ENCODE measurements around the gene MSL1.

The MSL1 gene

DNA sequence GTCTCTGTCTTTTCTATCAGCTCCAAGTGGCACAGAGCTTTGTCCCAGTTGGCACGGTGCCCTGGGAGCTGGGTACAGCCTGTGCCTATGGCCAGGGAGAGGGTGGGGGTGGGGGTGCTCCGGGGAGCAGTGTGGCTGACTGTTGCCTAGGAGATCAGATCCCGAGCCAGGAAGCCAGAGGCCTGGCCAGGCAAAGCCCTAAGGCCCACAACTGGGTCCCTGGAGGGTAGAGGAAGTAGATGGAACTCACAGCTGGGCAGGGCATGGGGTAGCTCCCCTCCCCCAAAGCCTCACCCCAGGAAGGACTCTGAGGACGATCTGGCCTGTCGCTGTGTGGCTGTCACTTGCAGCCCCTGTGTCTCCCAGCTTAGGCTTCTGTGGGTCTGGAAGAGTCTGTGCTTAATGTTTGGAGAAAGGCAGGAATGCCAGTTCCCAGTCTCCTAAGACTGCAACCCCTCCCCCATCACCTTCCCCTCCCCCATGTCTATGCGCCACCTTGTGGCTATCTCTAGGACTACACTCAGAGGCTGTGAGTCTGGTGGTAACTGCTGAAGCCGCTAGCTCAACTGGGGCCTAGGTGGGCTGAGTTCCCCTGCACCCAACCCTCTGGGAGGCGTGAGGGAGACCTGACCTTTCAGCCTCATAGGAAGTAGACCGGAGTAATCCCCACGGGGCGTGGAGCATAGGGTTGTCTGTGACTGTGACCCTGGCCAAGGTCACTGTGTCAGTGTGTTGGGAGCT lies 46.4 kb upstream of the MSL1 start:
- Histone ChIP-seq H3K4me3 (ENCODE audit: low read depth, low read length, poor library complexity, severe bottlenecking) (no peak overlapping the region), H2AFZ (ENCODE audit: low read length) (no peak overlapping the region), H3F3A (ENCODE audit: insufficient read depth, low read length) (no peaks in the 10 kb centered on the region), H3K4me2 (ENCODE audit: low read length) (peak overlapping the region; percentile 15; the same call in 1 of the 2 replicates), H3K79me2 (ENCODE audit: insufficient read depth, low read length) (no peaks in the 10 kb centered on the region), H3K4me1 (ENCODE audit: insufficient read depth, low read length, severe bottlenecking) (peaks cover 25% of the 10 kb centered on the region), H3K9ac (ENCODE audit: low read length) (no peak overlapping the region), H3K27ac (ENCODE audit: low read depth, low read length, poor library complexity, severe bottlenecking) (no peak overlapping the region), H3K36me3 (ENCODE audit: insufficient read depth, low read length) (no peaks in the 10 kb centered on the region; the same call in 1 of the 2 replicates), H4K20me1 (ENCODE audit: insufficient read depth, low read length) (no peaks in the 10 kb centered on the region), H3K9me3 (ENCODE audit: low read length) (no peaks in the 10 kb centered on the region), H3K27me3 (ENCODE audit: insufficient read depth, low read length) (no peaks in the 10 kb centered on the region), H3K9me2 (ENCODE audit: low read depth, low read length) (no peaks in the 10 kb centered on the region)
- no peak for TF ChIP-seq EZH2 (IDR thresholded peaks at IDR 0.05; ENCODE audit: borderline replicate concordance, low read length)
- TF ChIP-seq, protein P1, sequence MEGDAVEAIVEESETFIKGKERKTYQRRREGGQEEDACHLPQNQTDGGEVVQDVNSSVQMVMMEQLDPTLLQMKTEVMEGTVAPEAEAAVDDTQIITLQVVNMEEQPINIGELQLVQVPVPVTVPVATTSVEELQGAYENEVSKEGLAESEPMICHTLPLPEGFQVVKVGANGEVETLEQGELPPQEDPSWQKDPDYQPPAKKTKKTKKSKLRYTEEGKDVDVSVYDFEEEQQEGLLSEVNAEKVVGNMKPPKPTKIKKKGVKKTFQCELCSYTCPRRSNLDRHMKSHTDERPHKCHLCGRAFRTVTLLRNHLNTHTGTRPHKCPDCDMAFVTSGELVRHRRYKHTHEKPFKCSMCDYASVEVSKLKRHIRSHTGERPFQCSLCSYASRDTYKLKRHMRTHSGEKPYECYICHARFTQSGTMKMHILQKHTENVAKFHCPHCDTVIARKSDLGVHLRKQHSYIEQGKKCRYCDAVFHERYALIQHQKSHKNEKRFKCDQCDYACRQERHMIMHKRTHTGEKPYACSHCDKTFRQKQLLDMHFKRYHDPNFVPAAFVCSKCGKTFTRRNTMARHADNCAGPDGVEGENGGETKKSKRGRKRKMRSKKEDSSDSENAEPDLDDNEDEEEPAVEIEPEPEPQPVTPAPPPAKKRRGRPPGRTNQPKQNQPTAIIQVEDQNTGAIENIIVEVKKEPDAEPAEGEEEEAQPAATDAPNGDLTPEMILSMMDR (IDR thresholded peaks at IDR 0.05; ENCODE audit: low read length) = peak; percentile 96

DNA sequence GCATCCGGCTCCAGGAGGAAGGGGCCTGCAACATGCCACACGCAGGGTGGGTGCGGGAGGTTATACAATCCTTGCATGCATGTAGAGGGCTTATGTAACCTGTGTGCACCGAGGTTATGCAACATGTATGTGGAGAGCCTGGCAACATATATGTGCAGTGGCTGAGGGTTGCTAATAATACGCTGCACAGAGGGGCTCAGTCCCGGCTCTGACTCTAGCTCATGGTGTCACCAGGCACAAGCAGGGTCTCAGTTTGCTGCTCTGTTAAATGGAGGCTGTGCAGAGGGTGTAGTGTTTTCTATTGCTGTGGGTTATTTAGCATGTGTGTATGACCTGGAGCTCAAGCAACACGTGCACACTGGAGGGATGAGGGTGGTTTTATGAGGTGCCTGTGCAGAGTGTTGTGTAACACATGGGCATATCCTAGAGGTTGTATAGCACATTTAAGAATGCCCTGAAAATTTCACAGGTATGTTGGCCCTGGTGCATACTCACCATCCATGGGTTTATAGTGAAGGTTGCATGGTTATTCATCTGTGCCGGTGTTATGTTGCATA lies 45.8 kb upstream of the MSL1 start:
- H3K4me1 ChIP-seq (ENCODE audit: insufficient read depth, low read length, severe bottlenecking) = peaks cover 21% of the 10 kb centered on the region
- H3K9ac ChIP-seq (ENCODE audit: low read length) = no peak overlapping the region
- no peaks in the 10 kb centered on the region for H3K9me2 ChIP-seq (ENCODE audit: low read depth, low read length)
- H4K20me1 ChIP-seq (ENCODE audit: insufficient read depth, low read length) = no peaks in the 10 kb centered on the region
- no peak overlapping the region for H2AFZ ChIP-seq (ENCODE audit: low read length)
- H3K4me2 ChIP-seq (ENCODE audit: low read length) = no peak overlapping the region
- no peaks in the 10 kb centered on the region for H3F3A ChIP-seq (ENCODE audit: insufficient read depth, low read length)
- H3K27me3 ChIP-seq (ENCODE audit: insufficient read depth, low read length) = no peaks in the 10 kb centered on the region
- no peaks in the 10 kb centered on the region; the same call in 1 of the 2 replicates for H3K36me3 ChIP-seq (ENCODE audit: insufficient read depth, low read length)
- TF ChIP-seq EZH2 (IDR thresholded peaks at IDR 0.05; ENCODE audit: borderline replicate concordance, low read length) = no peak
- TF ChIP-seq, protein P1 (IDR thresholded peaks at IDR 0.05; ENCODE audit: low read length) = no peak
- H3K9me3 ChIP-seq (ENCODE audit: low read length) = no peaks in the 10 kb centered on the region
- no peak overlapping the region for H3K4me3 ChIP-seq (ENCODE audit: low read depth, low read length, poor library complexity, severe bottlenecking)
- H3K79me2 ChIP-seq (ENCODE audit: insufficient read depth, low read length) = no peaks in the 10 kb centered on the region
- H3K27ac ChIP-seq (ENCODE audit: low read depth, low read length, poor library complexity, severe bottlenecking) = no peak overlapping the region

DNA sequence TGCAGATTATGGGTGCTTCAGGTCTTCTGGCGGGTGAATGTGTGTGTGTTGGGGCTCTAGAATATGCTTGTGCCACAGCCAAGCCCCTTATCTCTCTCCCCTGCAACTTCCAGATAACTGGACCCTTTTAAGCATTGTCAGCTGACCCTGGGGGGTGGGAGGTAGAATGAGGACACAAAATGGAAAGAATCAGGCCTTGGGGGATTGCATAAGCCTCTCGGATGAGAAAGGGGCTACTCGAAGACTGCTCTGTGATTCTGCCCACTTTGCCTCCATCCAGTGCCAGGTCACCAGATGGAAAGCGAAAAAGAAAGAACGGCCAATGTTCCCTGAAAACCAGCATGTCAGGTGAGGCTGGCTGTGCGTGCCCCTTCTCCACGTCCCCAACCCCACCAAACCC lies 45.2 kb upstream of the MSL1 start:
- no peaks in the 10 kb centered on the region; the same call in 1 of the 2 replicates for H3K36me3 ChIP-seq (ENCODE audit: insufficient read depth, low read length)
- peaks cover 20% of the 10 kb centered on the region for H3K4me1 ChIP-seq (ENCODE audit: insufficient read depth, low read length, severe bottlenecking)
- no peaks in the 10 kb centered on the region for H3K9me2 ChIP-seq (ENCODE audit: low read depth, low read length)
- no peaks in the 10 kb centered on the region for H3F3A ChIP-seq (ENCODE audit: insufficient read depth, low read length)
- no peak overlapping the region for H3K9ac ChIP-seq (ENCODE audit: low read length)
- no peaks in the 10 kb centered on the region for H3K9me3 ChIP-seq (ENCODE audit: low read length)
- H3K27ac ChIP-seq (ENCODE audit: low read depth, low read length, poor library complexity, severe bottlenecking) = no peak overlapping the region
- no peaks in the 10 kb centered on the region for H3K27me3 ChIP-seq (ENCODE audit: insufficient read depth, low read length)
- H3K79me2 ChIP-seq (ENCODE audit: insufficient read depth, low read length) = no peaks in the 10 kb centered on the region
- no peak overlapping the region for H3K4me3 ChIP-seq (ENCODE audit: low read depth, low read length, poor library complexity, severe bottlenecking)
- no peaks in the 10 kb centered on the region for H4K20me1 ChIP-seq (ENCODE audit: insufficient read depth, low read length)
- H2AFZ ChIP-seq (ENCODE audit: low read length) = no peak overlapping the region
- no peak overlapping the region for H3K4me2 ChIP-seq (ENCODE audit: low read length)
- TF ChIP-seq, protein P1 (IDR thresholded peaks at IDR 0.05; ENCODE audit: low read length) = no peak
- TF ChIP-seq EZH2 (IDR thresholded peaks at IDR 0.05; ENCODE audit: borderline replicate concordance, low read length) = no peak
